GM18870 (cell line): ENCODE results near the gene ASF1B.
"Not testable (repeated sequence)": the region's sequence is repeated elsewhere in the genome, so short reads cannot be mapped to it uniquely, and the experiment has no call there.

Source experiments
- ATAC-seq: cut with Tn5 transposase; IDR thresholded peaks from one replicate; pipeline ENCODE4 v1.9.1; 2021; ENCODE audit warnings: moderate library complexity; ENCODE audit not compliant: unreplicated experiment

The ASF1B gene

DNA sequence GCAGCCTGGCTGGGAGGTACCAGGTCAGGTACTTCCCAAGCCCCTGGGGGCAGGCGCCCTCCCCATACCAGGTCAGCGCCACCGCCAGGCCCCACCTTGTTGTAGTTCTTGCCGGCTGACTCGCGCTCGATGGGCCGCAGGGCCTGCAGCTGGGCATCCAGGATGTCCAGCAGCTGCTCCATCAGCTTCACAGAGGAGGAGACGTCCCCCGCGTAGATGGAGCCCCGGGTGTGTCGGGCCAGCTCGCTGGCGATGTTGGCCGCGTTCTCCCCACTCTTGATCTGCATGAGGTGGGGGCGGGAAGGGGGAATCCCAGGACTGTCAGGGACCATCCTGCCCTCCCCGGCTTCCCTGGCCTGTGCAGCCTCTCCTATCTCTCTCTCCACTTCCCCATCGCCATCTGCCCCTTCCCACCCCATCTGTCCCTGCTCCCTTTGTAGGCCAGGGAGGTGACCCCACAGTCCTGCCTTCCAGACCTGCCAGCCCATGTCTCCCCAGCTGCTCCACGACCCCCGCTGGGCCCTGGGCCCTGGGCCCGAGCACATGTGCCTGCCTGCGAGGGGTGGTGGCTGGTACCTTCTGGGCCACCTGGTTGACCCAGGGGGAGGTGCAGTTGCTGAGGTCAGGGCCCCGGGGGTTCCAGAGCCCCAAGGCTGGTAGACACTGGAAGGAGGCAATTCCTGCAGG lies 23.8 kb upstream of the ASF1B start:
- ATAC-seq = no peak

DNA sequence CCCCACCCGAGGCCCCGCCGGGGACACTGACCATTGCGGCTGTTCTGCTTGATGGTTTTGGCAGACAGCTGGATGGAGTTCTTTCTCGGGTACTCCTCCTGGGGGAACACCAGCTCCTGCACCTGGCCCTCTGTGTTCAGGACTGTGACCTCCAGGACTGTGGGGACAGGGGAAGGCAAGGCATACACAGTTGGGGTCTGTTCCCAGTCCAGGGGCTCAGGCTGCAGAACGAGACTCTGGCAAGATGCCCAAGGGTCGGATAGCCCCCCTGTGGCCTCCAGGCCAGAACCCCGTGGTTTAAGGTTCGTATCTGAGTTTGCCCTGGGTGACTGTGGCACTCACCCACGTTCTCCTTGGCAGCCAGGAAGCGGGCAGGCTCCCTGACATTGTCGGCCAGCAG lies 22.7 kb upstream of the ASF1B start:
- no peak for ATAC-seq

DNA sequence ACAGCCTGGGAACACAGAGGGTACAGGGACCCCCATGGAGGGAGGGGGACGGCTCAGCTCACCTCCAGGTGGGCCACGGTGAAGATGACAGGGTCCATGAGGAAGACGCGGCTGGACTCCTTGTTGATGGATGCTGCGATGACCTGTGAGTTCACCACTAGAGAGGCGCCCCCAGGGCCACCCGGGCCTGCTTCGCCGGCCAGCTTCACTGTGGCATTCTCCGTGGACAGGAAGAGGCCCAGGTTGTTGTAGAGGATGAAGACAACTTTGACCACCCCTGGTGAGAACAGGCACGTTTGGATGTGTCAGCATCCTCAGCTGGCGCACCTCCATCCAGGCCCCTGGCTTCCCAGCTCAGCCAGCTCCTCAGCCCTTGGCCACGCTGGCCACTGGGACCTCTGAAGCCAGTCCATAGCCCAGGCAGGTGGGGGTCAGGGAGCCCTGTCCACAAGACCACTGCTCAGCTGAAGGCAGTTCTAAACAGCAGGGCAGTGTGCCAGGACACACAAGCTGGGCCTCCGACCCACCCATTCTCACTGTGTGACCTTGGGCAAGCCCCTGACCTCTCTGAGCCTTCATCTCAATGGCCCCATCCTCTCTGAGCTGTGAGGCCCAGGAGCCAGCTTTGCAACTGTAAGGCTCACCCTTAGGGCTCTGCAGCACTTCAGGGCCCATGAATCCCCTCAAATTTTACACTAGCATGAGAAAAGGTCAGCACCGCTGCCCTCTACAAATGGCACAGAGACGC lies 22.1 kb upstream of the ASF1B start:
- ATAC-seq = no peak

DNA sequence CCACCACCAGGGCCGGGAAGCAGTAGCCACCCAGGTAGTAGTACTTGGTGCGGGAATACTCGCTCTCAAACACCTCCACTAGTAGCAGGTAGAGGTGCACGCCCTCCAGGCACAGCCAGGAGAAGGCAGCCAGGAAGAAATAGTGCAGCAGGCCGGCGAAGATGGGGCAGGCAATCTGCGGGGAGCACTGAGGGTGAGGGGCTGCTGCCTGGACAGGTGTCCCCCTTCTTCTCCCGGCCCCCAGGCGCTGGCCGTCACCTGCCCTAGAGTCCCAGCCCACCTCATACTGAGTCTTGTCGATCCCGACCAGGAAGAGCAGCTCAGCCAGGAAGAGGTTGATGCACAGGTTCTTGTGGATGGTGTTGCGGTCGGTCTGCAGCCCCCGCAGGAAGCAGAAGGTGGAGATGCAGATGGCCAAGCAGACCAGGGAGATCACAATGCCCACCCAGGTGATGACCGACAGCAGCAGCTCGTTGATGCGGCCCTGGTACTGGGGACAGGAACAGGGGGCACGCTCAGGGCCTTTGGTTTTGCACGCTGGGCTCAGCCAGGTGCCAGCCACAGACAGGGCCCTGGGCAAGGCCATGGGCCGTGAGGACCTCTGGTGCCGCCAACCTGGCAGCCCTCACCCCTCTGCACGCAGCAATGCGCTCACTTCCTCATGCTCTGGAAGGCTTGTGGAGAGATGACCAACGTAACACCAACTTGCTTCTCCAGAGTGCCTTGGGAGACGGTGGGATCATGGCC lies 20.8 kb upstream of the ASF1B start:
- no peak for ATAC-seq

DNA sequence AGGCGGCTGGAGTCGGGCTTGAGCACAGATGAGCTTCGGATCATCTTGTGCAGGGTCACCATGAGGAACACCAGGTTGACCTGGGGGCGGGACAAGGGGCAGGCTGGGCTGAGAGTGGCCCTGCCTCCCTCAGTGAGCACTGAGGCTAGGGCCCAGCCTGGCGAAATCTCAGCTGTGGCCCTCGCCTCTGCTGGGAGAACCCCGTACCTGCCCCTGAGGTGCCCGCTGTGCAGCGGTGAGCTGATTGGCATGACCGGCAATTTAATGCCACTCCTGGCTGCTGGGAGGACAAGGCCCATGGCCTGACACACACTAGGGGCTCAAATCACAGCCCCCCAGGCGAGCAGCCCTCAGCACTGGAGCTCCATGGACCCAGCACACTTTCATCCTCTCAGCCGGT lies 19.7 kb upstream of the ASF1B start:
- ATAC-seq = no peak

DNA sequence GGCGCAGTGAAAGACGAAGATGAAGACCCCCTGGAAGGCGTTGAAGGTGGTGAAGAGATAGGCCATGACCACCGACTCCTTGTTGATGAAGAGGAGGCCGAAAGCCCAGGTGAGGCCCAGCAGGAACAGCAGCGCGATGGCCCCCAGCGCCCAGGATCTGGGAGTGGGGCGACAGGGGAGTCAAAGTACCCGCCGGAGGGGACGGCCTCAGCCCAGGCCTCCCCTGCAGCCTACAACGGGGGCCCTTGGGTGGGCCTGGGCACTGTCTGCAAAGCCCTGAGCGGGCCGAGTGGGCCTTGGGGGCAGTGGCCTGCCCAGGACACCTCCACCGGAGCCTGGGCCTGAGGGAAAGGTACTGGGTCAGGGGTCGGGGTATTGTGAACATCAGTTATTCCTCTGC lies 19.0 kb upstream of the ASF1B start:
- ATAC-seq = no peak

DNA sequence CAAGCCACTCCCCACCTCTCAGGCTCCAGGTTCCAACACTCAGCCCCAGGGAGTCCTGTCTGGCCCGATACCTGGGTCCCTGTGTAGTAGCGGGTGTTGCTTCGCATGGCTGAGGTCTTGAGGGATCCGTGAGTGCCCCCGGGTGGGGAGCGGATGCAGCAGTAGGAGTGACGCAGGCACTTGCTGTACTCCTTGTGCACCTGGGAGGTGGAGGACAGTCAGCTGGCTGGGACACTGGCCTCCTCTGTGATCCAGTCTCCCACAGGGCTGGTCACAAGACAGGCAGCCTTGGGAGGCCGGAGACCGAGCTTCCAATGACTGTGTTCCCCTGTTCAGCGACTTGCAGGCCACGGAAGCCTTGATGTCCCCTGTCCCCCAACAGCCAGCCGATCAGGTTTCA lies 16.3 kb upstream of the ASF1B start:
- no peak for ATAC-seq

DNA sequence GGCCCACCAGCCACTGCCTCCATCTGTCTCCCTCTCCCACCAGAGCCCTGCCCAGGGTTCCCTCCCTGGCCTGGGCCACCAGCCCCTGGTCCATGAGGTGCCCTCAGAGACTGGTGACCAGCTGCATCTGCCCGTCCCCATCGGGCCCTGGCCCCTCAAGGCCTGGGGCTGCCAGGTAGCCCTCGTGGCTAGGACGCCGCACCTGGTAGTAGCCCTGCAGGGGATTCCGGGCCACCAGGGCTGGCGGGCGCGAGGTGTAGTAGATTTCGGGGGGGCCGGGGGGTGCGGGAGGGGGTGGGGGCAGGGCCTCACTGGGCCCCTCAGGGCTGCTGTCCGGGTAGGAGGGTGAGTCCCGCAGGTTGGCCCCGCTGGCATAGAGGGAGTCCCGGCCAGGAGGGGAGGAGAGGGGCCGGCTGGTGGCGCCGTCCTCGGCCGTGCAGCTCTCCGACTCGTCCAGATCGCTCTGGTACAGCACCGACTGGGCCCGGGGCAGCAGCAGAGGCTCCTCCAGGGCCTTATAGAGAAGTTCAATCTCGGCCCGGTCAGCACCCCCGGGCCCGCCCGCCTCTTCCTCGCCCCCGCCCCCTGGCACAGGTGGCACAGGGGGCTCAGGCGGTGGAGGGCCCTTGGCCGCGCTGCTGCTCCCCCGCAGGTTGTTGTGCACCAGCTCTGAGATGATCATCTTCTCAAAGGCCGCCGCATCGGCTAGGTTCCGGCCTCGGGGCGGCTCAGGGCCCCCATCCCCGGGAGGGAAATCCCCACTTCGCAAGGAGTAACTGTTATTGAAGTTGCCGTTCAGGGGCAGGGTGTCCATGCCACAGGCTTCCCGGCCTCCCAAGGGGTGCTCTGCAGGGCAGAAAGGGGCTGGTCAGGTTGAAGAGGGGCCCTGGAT lies 14.6 kb upstream of the ASF1B start:
- ATAC-seq = no peak

DNA sequence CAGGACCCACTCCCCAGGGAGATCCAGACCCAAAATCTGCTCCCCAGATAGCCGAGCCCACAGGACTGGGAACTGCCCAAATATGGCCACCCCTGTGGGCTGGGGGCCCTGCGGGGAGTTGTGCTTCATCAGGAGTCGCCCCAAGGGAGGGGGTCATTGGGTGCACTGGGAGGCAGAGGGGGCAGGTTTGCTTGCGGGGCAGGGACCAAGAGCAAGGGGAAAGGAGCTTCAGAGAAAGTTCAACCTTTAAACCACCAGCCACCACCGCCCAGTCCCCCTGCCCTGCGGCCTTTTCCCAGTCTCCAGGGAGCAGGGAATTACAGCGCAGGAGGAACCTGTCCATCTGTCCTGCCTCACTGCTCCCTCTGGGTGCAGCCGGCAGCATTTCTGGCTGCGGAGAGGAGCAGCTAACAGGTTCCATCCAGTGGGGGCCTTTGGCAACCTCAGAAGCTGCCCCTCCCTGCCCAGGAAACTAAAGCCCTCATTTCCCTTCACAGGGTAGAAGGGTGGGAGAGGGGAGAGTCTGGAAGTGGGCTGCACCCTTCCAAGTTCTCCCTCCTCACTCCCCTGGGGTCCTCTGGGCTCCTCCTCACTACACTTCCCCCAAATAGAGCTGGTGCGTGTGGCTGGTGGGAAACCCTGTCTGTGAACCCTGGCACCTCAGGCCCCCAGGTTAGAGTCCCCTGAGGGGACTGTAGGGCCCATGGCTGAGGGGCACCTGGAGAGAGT lies 13.8 kb upstream of the ASF1B start:
- no peak for ATAC-seq

DNA sequence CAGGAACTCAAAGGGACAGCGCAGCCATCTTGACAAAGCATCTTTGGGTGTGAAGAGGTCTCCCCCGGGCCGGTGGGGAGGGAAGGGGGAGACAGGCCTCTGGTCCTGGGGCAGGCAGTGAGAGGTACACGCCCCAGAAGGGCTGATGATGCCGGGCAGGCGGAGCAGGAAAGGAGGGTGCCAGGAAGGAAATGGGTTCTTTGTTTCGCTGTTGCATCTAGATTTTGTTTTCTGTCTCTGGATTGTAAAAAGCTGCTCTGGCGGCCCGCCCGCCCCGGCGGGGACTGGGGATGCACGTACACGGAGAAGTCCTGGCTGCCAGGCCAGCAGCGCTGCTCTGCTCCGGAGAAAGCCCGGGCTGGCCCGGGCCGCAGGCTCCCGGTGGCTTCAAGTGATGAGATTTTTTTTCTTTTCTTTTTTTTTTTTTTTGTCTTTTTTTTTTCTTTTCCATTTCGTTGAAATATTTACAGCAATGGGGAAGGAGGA lies 13.2 kb upstream of the ASF1B start:
- ATAC-seq = no peak

DNA sequence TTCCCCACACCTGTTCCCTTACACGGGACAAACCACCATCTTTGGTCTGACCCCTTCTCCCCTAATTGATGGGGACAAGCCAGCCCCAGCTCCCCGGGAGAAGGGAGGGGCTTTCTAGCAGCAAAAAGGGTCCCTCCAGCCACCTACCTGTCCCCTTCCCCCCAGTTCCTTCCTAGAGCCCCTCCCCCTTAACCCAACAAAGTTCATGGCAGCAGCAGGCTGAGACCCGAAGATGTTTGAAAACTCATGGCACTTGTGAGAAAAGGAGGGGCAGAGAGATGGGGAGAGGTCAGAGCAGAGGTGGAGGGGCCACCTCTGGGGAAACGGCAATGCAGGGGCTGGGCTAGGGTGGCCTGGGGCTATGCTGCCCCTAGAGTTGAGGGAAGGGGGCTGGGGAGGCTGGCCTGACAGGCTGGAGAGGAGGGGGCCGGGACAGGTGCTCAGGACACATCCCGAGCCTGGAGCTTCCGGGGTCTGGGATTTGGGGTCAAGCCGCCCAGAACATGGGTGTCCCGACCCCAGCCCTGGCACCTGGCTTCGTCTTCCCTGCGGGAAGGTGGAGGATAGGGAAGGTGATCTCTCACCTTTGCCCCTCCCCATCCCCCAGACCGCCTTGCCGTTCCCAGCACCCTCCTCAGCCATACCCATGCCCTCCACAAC lies 12.5 kb upstream of the ASF1B start:
- ATAC-seq = no peak

DNA sequence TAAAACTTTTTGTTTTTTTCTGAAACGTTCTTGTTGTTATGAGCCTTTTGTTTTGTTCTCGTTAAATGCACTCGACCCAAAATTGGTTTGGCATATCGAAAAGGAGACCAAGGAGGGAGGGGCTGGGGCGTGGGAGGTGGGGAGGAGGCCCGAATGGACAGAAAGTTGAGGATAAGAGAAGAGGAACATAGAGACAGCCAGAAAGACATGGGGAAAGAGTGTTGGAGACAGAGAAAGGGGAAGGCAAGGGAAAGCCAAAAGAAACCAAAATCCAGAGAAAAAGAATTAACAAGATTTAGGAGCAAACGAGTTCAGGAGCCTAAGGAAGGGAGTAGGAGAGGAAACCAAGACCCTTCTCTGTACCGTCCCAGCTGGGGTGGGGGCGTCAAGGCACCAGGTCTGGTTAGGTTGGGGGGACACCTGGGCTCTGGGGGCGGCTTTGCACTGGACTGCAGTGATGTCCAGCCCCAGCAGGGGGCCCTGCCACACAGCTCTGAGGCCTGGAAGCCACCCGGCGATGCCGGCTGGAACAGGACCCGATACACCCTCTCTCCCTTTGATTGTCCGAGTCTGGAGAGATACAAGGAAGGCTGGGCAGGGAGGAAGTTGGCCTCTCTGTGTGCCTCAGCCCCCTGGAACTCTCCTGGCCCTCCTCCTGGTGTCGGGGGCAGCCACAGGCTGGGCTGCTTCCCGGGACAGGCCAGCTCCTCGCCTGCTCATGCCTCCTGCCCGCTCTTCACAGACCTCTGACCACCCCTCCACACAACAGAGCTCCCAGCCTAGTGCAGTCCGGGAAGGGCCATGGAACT lies 11.6 kb upstream of the ASF1B start:
- no peak for ATAC-seq

DNA sequence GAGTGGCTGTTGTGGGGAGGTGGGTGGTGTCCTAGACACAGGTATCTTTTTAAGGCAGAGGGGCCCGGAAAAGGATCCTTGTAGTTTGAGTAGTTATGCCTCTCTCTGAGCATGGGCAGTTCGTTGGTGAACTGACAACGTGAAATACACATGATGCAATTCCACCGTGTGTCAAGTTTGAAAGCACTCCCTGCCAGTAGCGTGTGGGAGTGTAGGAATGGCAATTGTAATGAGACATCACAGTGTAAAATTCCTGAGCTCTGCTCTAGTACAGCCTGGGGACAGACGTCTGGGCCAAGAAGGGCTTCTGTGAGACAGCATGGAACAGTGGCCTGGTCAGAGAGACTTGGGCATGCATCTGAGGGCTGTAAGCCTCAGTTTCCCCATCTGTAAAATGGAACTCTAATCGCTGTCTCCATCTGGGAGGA lies 10.4 kb upstream of the ASF1B start:
- no peak for ATAC-seq

DNA sequence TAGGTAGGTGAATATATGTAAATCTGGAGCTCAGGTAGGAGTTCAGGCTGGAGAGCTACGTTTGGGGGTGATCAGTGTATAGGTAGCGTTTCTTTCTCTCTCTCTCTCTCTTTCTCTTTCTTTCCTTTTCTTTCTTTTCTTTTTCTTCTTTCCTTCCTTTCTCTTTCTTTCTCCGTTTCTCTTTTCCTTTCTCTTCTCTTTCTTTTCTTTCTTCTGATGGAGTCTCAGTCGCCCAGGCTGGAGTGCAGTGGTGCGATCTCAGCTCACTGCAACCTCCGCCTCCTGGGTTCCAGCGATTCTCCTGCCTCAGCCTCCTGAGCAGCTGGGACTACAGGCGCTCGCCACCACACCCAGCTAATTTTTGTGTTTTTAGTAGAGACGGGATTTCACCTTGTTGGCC lies 9.8 kb upstream of the ASF1B start:
- not testable (repeated sequence) for ATAC-seq

DNA sequence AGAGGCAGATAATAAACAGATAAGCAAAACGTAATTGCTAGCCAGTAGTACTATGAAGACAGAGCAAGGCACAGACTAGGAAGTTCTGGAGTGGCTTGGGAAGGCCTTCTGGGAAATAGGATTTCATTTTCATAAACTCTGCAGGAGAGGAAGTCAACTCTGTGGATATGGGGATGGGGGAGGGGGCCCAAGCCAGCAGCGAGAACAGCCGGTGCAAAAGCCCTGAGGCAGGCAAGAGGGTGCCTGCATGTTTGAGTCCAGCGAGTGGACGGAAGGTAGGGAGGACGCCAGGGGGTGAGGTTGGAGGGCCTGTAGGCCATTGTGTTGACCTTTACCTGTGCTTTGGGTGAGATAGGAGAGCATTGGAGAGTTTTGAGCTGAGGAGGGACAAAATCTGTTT lies 9.0 kb upstream of the ASF1B start:
- no peak for ATAC-seq

DNA sequence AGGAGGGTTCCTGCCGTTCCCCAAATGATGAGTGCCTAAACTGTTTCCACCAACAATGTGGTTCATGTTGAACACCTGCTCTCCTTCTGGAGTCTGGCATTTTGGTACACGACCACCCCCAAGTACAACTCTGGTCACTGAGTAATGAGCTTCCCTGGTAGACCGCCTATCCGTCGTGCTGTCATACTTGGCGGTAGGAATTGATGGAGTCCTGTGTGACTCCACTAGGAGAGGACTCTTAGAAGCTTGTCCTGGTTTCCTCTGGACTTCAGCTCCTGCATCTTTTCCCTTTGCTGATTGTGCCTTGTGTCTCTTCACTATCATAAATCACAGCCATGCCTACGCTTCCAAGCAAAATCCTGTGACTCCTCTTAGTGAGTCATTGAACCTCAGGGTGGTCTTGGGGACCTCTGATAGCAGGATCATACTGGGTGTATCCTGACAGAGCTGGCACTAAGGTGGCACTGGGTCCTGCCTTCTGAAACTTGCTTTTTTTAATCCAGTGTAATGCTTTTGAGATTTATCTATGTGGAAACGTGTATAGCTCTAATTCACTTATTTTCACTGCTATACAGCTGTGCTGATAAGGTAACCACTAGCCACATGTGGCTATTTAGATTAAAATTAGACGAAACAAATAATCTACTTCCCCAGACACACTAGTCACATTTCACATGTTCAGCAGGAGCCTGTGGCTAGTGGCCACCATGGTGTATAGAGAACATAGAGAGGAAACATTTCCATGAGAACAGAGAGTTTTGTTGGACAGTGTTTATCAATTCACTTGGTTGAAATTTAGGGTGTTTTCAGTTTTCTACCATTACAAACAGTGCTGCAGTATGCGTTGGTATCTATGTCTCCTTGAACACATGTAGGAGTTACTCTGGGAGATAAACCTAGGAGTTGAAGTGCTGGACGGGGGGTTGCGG lies 6.1 kb upstream of the ASF1B start:
- no peak for ATAC-seq

DNA sequence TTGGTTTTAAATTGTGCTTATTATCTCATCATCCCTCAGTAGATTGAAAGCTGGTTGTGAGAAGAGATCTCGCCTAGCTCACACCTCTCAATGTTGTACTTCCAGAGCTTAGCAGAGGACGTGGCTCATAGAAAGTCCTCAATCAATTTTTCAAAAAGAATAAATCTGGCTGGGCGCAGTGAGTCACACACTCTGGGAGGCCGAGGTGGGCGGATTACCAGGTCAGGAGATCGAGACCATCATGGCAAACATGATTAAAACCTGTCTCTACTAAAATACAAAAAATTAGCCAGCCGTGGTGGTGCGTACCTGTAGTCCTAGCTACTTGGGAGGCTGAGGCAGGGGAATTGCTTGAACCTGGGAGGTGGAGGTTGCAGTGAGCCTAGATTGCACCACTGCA lies 4.7 kb upstream of the ASF1B start:
- ATAC-seq = no peak

DNA sequence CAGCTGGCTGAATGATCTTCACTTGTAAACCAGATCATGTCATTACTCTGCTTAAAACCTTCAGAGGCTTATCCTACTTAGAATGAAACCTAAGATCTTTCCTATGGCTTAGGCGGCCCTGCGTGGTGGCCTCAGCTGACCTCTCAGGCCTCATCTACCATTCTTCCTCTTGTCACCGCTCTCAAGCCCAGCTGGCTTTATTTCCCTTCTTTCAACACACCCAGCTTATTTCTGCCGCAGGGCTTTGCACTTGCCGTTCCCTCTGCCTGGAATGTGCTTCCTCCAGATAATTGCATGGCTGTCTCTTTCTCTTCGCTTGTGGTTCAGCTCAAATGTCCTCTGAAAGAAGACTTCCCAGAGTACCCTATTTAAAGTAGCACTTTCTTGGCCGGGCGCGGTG lies 3.6 kb upstream of the ASF1B start:
- ATAC-seq = no peak
